Neutrophil (primary cell): ENCODE data around the gene GPRC5A.

ENCODE experiments used
- H3K27ac ChIP-seq: fragments of 200-600 bp; sonication (generic); 2 replicates; pipeline ENCODE4 v1.5.1; 2016; ENCODE audit warnings: mild to moderate bottlenecking, moderate library complexity
- H3K27me3 ChIP-seq: fragments of 200-600 bp; sonication (generic); 2 replicates; pipeline ENCODE4 v1.6.0; 2016; ENCODE audit warnings: mild to moderate bottlenecking
- H3K36me3 ChIP-seq: fragments of 200-600 bp; sonication (generic); 2 replicates; pipeline ENCODE4 v1.5.1; 2017
- H3K4me1 ChIP-seq, 2 experiments: fragments of 200-600 bp in 1 of 2; sonication (generic) in 1 of 2; 1 replicate in 1 of 2; 2 replicates in 1 of 2; pipeline versions ENCODE4 v1.5.1 to v1.6.1; 2013 to 2016; ENCODE audit warnings: low read depth in 1 of 2, low read length in 1 of 2, mild to moderate bottlenecking in 1 of 2, moderate library complexity in 1 of 2; ENCODE audit not compliant: control insufficient read depth in 1 of 2, insufficient read depth in 1 of 2
- H3K4me3 ChIP-seq, 2 experiments: fragments of 200-600 bp in 1 of 2; sonication (generic) in 1 of 2; 1 replicate in 1 of 2; 2 replicates in 1 of 2; pipeline ENCODE4 v1.5.1; 2013 to 2016; ENCODE audit warnings: low read depth in 1 of 2, low read length in 1 of 2, mild to moderate bottlenecking in 1 of 2, moderate library complexity in 1 of 2
- H3K9me3 ChIP-seq: fragments of 200-600 bp; sonication (generic); 2 replicates; pipeline ENCODE4 v1.5.1; 2016
- CTCF ChIP-seq: fragments of 200-600 bp; sonication (generic); IDR thresholded peaks from 2 replicates; pipeline ENCODE4 v1.5.1; 2016; ENCODE audit warnings: antibody characterized with exemption

The GPRC5A gene

GRCh38 chr12:12901158-12901791, 9.9 kb downstream of the GPRC5A start:
- no peaks in the 10 kb centered on the region for H3K4me1 ChIP-seq
- H3K27ac ChIP-seq = no peak overlapping the region
- TF ChIP-seq CTCF = no peak
- no peak overlapping the region for H3K4me3 ChIP-seq
- no peaks in the 10 kb centered on the region for H3K9me3 ChIP-seq
- H3K36me3 ChIP-seq = no peaks in the 10 kb centered on the region
- peaks cover 9% of the 10 kb centered on the region for H3K27me3 ChIP-seq

- no peaks in the 10 kb centered on the region for H3K36me3 ChIP-seq
- no peak for TF ChIP-seq CTCF
- H3K27me3 ChIP-seq = peaks cover 6% of the 10 kb centered on the region
- H3K9me3 ChIP-seq = no peaks in the 10 kb centered on the region
- no peak overlapping the region for H3K4me3 ChIP-seq
- no peaks in the 10 kb centered on the region for H3K4me1 ChIP-seq
- H3K27ac ChIP-seq = no peak overlapping the region
Measured at GRCh38 chr12:12902036-12902435, 10.7 kb downstream of the GPRC5A start.

GRCh38 chr12:12903642-12904609, 12.6 kb downstream of the GPRC5A start:
- H3K27me3 ChIP-seq = peaks cover 6% of the 10 kb centered on the region
- TF ChIP-seq CTCF = no peak
- H3K36me3 ChIP-seq = no peaks in the 10 kb centered on the region
- H3K9me3 ChIP-seq = no peaks in the 10 kb centered on the region
- no peak overlapping the region for H3K4me3 ChIP-seq
- peaks cover 0 to 1% of the 10 kb centered on the region in 2 experiments for H3K4me1 ChIP-seq
- H3K27ac ChIP-seq = no peak overlapping the region

GRCh38 chr12:12907552-12907951, 16.2 kb downstream of the GPRC5A start:
- peaks cover 6% of the 10 kb centered on the region for H3K27me3 ChIP-seq
- H3K9me3 ChIP-seq = no peaks in the 10 kb centered on the region
- TF ChIP-seq CTCF = no peak
- H3K4me3 ChIP-seq = no peak overlapping the region
- no peak overlapping the region for H3K27ac ChIP-seq
- H3K36me3 ChIP-seq = no peaks in the 10 kb centered on the region
- peaks cover 0 to 8% of the 10 kb centered on the region in 2 experiments for H3K4me1 ChIP-seq

GRCh38 chr12:12908252-12908651, 16.9 kb downstream of the GPRC5A start:
- Histone ChIP-seq H3K27ac (no peak overlapping the region), H3K4me3 (no peak overlapping the region), H3K4me1 (peaks cover 0 to 8% of the 10 kb centered on the region in 2 experiments), H3K36me3 (no peaks in the 10 kb centered on the region), H3K9me3 (no peaks in the 10 kb centered on the region), H3K27me3 (peaks cover 6% of the 10 kb centered on the region)
- no peak for TF ChIP-seq CTCF
